PC-3 (cell line): Measurements from ENCODE around the gene ADPRHL1. TPM values are rescaled to one million over a fixed set of nuclear protein-coding genes. Genes with fewer than 3 reads are reported as not detected.

Experiments used
- ATAC-seq: fragments of 200-7000 bp; cut with Tn5 transposase; 2 replicates; pipeline ENCODE4 v1.9.1; 2020; ENCODE audit warnings: mild to moderate bottlenecking, moderate library complexity
- BruUV-seq: library from RNA; stranded (reverse); fragments of 400-500 nt; replicated peaks from 2 replicates; lab custom pipeline; 2021; lab: Mats Ljungman, UMichigan
- CTCF ChIA-PET: fragments of 300-600 bp; sonication (Branson Sonifier 250); formaldehyde crosslinking; loops from one replicate; lab custom pipeline; 2022; ENCODE audit warnings: antibody characterized with exemption; lab: Charles Lee
- POLR2A ChIA-PET: fragments of 300-600 bp; sonication (Branson Sonifier 250); formaldehyde crosslinking; loops from one replicate; lab custom pipeline; 2022; ENCODE audit warnings: antibody characterized with exemption; ENCODE audit not compliant: unreplicated experiment; lab: Charles Lee
- DNase-seq: peaks from one replicate; pipeline ENCODE4 v3.0.0-alpha.2; 2015
- H2AFZ ChIP-seq: fragments of 300-600 bp; sonication (generic); 2 replicates; pipeline ENCODE4 v1.6.0; 2016; ENCODE audit warnings: antibody characterized with exemption, low read length
- H3F3A ChIP-seq: fragments of 300-600 bp; sonication (generic); one replicate; pipeline ENCODE4 v1.6.0; 2017; ENCODE audit warnings: antibody characterized with exemption, low read length, control low read depth, mild to moderate bottlenecking; ENCODE audit not compliant: unreplicated experiment
- H3K27ac ChIP-seq: fragments of 300-600 bp; sonication (generic); 2 replicates; pipeline ENCODE4 v1.5.1; 2016; ENCODE audit warnings: mild to moderate bottlenecking, low read length
- H3K27me3 ChIP-seq: fragments of 300-600 bp; sonication (generic); 2 replicates; pipeline ENCODE4 v1.6.1; 2016; ENCODE audit warnings: low read length, mixed read lengths
- H3K36me3 ChIP-seq: fragments of 300-600 bp; sonication (generic); 2 replicates; pipeline ENCODE4 v1.6.1; 2016; ENCODE audit warnings: low read depth, mixed run types, low read length, mixed read lengths
- H3K4me1 ChIP-seq: fragments of 300-600 bp; sonication (generic); 2 replicates; pipeline ENCODE4 v1.5.1; 2016; ENCODE audit warnings: low read length; ENCODE audit not compliant: insufficient read depth
- H3K4me2 ChIP-seq: fragments of 300-600 bp; sonication (generic); 2 replicates; pipeline ENCODE4 v1.6.0; 2016; ENCODE audit warnings: low read length
- H3K4me3 ChIP-seq: fragments of 300-600 bp; sonication (generic); 2 replicates; pipeline ENCODE4 v1.5.1; 2016; ENCODE audit warnings: mild to moderate bottlenecking, low read length, mixed read lengths
- H3K79me2 ChIP-seq: fragments of 300-600 bp; sonication (generic); 2 replicates; pipeline ENCODE4 v1.6.1; 2017; ENCODE audit warnings: low read length, mixed read lengths
- H3K9ac ChIP-seq: fragments of 300-600 bp; sonication (generic); 2 replicates; pipeline ENCODE4 v1.6.0; 2016; ENCODE audit warnings: mild to moderate bottlenecking, low read length
- H3K9me2 ChIP-seq: fragments of 300-600 bp; sonication (generic); replicated peaks from 2 replicates; pipeline ENCODE4 v1.6.1; 2016; ENCODE audit warnings: mixed run types, low read length, mixed read lengths
- H3K9me3 ChIP-seq: fragments of 300-600 bp; sonication (generic); 2 replicates; pipeline ENCODE4 v1.6.1; 2016; ENCODE audit warnings: low read length, mixed read lengths
- H4K20me1 ChIP-seq: fragments of 300-600 bp; sonication (generic); 2 replicates; pipeline ENCODE4 v1.6.1; 2016; ENCODE audit warnings: low read length, mixed read lengths
- EZH2 ChIP-seq: fragments of 300-600 bp; sonication (generic); IDR thresholded peaks from one replicate; pipeline ENCODE4 v1.6.1; 2017; ENCODE audit warnings: antibody characterized with exemption, mild to moderate bottlenecking, low read length; ENCODE audit not compliant: unreplicated experiment
- EZH2phosphoT487 ChIP-seq: fragments of 300-600 bp; sonication (generic); IDR thresholded peaks from 2 replicates; pipeline ENCODE4 v1.6.1; 2018; ENCODE audit warnings: mild to moderate bottlenecking, antibody characterized with exemption, low read length, borderline replicate concordance
- intact Hi-C: fragments of 100-400 bp; cut with micrococcal nuclease; formaldehyde crosslinking; loops from 2 replicates; pipeline ENCODE4 v1.9.0; 2023
- total RNA-seq: library from RNA; depleted of rRNA; stranded (reverse); fragments of >200 nt; gene quantifications from 2 replicates; pipeline ENCODE4 v1.2.3, GENCODE V29; 2014
- TF ChIP-seq, protein P1 (sequence below): fragments of 300-600 bp; sonication (generic); conservative IDR thresholded peaks from 2 replicates; pipeline ENCODE4 v1.5.1; 2017; ENCODE audit warnings: antibody characterized with exemption, low read depth, mild to moderate bottlenecking, low read length

The ADPRHL1 gene
- total RNA-seq, 1 experiment from 2014 or later, result 10.3 TPM

DNA sequence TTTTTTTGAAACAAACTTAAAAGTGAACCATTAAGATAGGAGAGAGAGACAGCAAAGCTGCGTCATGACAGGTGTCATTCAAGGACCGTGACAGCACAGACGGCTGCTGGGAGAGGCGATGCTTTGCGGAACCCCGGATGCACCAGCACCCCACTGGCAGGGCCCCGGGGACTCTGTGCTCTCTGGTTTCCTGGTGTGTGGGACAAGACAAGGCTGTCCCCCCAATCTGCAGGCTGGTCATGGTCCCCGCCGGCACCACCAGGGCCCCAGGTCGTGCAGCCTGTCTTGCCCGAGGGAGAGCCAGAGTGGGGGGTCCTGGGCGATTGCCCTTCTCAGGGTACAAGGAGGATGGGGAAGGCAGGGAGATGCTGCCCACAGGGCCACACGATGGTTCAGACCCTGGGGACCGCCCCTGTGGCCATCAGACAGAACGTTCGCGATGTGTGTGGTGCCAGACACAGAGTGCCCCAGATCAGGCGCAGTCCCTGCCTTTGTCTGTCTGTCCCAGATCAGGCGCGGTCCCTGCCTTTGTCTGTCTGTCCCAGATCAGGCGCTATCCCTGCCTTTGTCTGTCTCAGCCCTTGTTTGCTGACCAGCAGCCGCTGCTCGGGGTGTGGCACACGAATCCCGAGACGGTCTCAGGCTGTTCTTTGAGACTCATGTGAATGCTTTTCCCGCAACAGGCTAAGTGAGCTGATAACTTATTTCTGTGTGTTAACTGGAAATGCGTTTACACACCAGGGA, 36.1 kb downstream of the ADPRHL1 start:
- Histone ChIP-seq H3K4me2 (no peak overlapping the region), H3K27ac (no peak overlapping the region), H3K36me3 (no peaks in the 10 kb centered on the region), H3K4me1 (no peaks in the 10 kb centered on the region), H2AFZ (no peak overlapping the region), H3K4me3 (no peak overlapping the region), H3F3A (no peaks in the 10 kb centered on the region), H3K9me3 (no peaks in the 10 kb centered on the region), H3K27me3 (no peaks in the 10 kb centered on the region), H3K79me2 (no peaks in the 10 kb centered on the region), H4K20me1 (no peaks in the 10 kb centered on the region), H3K9ac (no peak overlapping the region), H3K9me2 (no peaks in the 10 kb centered on the region)
- DNase-seq (no peak), ATAC-seq (no peak)
- BruUV-seq, result no TSS peak
- intact Hi-C loops, result no loop called here
- ChIA-PET CTCF (no interaction called here), POLR2A (no interaction called here)
- TF ChIP-seq, protein P1, sequence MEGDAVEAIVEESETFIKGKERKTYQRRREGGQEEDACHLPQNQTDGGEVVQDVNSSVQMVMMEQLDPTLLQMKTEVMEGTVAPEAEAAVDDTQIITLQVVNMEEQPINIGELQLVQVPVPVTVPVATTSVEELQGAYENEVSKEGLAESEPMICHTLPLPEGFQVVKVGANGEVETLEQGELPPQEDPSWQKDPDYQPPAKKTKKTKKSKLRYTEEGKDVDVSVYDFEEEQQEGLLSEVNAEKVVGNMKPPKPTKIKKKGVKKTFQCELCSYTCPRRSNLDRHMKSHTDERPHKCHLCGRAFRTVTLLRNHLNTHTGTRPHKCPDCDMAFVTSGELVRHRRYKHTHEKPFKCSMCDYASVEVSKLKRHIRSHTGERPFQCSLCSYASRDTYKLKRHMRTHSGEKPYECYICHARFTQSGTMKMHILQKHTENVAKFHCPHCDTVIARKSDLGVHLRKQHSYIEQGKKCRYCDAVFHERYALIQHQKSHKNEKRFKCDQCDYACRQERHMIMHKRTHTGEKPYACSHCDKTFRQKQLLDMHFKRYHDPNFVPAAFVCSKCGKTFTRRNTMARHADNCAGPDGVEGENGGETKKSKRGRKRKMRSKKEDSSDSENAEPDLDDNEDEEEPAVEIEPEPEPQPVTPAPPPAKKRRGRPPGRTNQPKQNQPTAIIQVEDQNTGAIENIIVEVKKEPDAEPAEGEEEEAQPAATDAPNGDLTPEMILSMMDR, result no peak
- no peak for TF ChIP-seq EZH2phosphoT487
- TF ChIP-seq EZH2, result no peak

- no peaks in the 10 kb centered on the region for H4K20me1 ChIP-seq
- DNase-seq, result no peak
- no peak overlapping the region for H3K27ac ChIP-seq
- POLR2A ChIA-PET, result no interaction called here
- CTCF ChIA-PET, result no interaction called here
- H2AFZ ChIP-seq, result no peak overlapping the region
- no peaks in the 10 kb centered on the region for H3K36me3 ChIP-seq
- ATAC-seq, result no peak
- intact Hi-C loops, result no loop called here
- peaks cover 10% of the 10 kb centered on the region for H3K4me1 ChIP-seq
- no peaks in the 10 kb centered on the region for H3F3A ChIP-seq
- H3K9ac ChIP-seq, result no peak overlapping the region
- TF ChIP-seq EZH2 (no peak), EZH2phosphoT487 (no peak)
- TF ChIP-seq, protein P1, result no peak
- no peaks in the 10 kb centered on the region for H3K9me3 ChIP-seq
- no peaks in the 10 kb centered on the region for H3K9me2 ChIP-seq
- H3K79me2 ChIP-seq, result no peaks in the 10 kb centered on the region
- H3K4me2 ChIP-seq, result no peak overlapping the region
- H3K27me3 ChIP-seq, result no peaks in the 10 kb centered on the region
- BruUV-seq, result no TSS peak
- H3K4me3 ChIP-seq, result no peak overlapping the region
Measured at GRCh38 chr13:113415825-113416224, 37.5 kb downstream of the ADPRHL1 start.

DNA sequence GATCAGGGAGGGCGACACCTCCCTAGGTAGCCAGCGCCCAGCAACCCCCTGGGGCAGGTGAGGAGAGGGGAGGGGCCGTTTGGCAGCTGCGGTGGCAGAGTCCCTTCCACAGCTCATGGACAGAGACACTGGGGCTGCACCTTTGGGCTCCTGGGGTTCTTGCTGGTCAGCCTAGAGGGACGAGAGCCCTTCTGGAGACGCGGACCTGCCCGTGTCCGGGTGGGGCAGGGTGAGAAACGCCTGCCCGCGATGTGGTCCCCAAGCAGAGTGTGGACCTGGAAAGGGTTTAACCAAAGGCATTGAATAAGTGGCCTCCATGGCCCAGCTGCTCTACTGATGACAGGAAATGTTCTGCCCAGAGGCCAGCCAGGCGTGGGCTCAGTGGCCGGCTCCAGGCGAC, 38.3 kb downstream of the ADPRHL1 start:
- no peaks in the 10 kb centered on the region for H4K20me1 ChIP-seq
- peaks cover 18% of the 10 kb centered on the region for H3K4me1 ChIP-seq
- no peak overlapping the region for H3K4me3 ChIP-seq
- TF ChIP-seq EZH2 (no peak), EZH2phosphoT487 (no peak)
- TF ChIP-seq, protein P1, result no peak
- BruUV-seq, result no TSS peak
- no peak overlapping the region for H3K9ac ChIP-seq
- no peak overlapping the region for H3K27ac ChIP-seq
- no peak overlapping the region for H3K4me2 ChIP-seq
- POLR2A ChIA-PET, result no interaction called here
- H3F3A ChIP-seq, result no peaks in the 10 kb centered on the region
- H3K27me3 ChIP-seq, result no peaks in the 10 kb centered on the region
- no peaks in the 10 kb centered on the region for H3K36me3 ChIP-seq
- CTCF ChIA-PET, result no interaction called here
- H3K9me3 ChIP-seq, result no peaks in the 10 kb centered on the region
- no peaks in the 10 kb centered on the region for H3K9me2 ChIP-seq
- ATAC-seq (no peak), DNase-seq (no peak)
- intact Hi-C loops, result no loop called here
- no peaks in the 10 kb centered on the region for H3K79me2 ChIP-seq
- no peak overlapping the region for H2AFZ ChIP-seq
